Measurements from ENCODE around the gene MARCHF3.
"Not testable (repeated sequence)": the region's sequence is repeated elsewhere in the genome, so short reads cannot be mapped to it uniquely, and the experiment has no call there.

GRCh38 chr5:127023552-127024191 is 6.7 kb downstream of the MARCHF3 start:
- not testable (repeated sequence) for TF ChIP-seq CTCF (conservative IDR thresholded peaks at IDR 0.05; ENCODE audit: low read length); EZH2phosphoT487 (IDR thresholded peaks at IDR 0.05; ENCODE audit: borderline replicate concordance)

All from Loucy (cell line).